DND-41 (cell line): ENCODE data around the gene MED25.

ENCODE experiments used
- ATAC-seq: fragments of 200-7000 bp; cut with Tn5 transposase; 3 replicates; pipeline ENCODE4 v1.9.1; 2021; ENCODE audit warnings: low read depth; ENCODE audit not compliant: insufficient read depth
- DNase-seq: peaks from one replicate; pipeline ENCODE4 v3.0.0-alpha.2; 2020
- H2AFZ ChIP-seq: 2 replicates; pipeline ENCODE4 v1.6.0; 2012; ENCODE audit warnings: low read depth, low read length
- H3K27ac ChIP-seq: 2 replicates; pipeline ENCODE4 v1.5.1; 2012; ENCODE audit warnings: low read length, inconsistent platforms
- H3K27me3 ChIP-seq: fragments of 200-600 bp; sonication (generic); 2 replicates; pipeline ENCODE4 v1.6.0; 2012; ENCODE audit warnings: low read length, mild to moderate bottlenecking, inconsistent platforms; ENCODE audit not compliant: insufficient read depth, poor library complexity
- H3K36me3 ChIP-seq: 2 replicates; pipeline ENCODE4 v1.5.1; 2012; ENCODE audit warnings: low read length, inconsistent platforms; ENCODE audit not compliant: insufficient read depth
- H3K4me1 ChIP-seq: 2 replicates; pipeline ENCODE4 v1.5.1; 2012; ENCODE audit warnings: mild to moderate bottlenecking, low read length; ENCODE audit not compliant: insufficient read depth
- H3K4me2 ChIP-seq: 2 replicates; pipeline ENCODE4 v1.6.0; 2012; ENCODE audit warnings: mild to moderate bottlenecking, moderate library complexity, low read length, inconsistent platforms; ENCODE audit not compliant: insufficient read depth
- H3K4me3 ChIP-seq, 2 experiments: fragments of 200-600 bp in 1 of 2; shearing (Covaris generic) in 1 of 2; 2 replicates each; pipeline ENCODE4 v1.5.1; 2012 to 2016; ENCODE audit warnings: inconsistent platforms in 2 of 2, low read length in 2 of 2, mild to moderate bottlenecking in 2 of 2, low read depth in 1 of 2, moderate library complexity in 1 of 2
- H3K79me2 ChIP-seq: 2 replicates; pipeline ENCODE4 v1.6.0; 2012; ENCODE audit warnings: low read length, inconsistent platforms; ENCODE audit not compliant: insufficient read depth
- H3K9ac ChIP-seq: 2 replicates; pipeline ENCODE4 v1.6.0; 2012; ENCODE audit warnings: low read depth, mild to moderate bottlenecking, inconsistent platforms, low read length, moderate library complexity
- H3K9me3 ChIP-seq: 2 replicates; pipeline ENCODE4 v1.5.1; 2012; ENCODE audit warnings: low read length, moderate library complexity, mild to moderate bottlenecking, inconsistent platforms; ENCODE audit not compliant: insufficient read depth, severe bottlenecking
- H4K20me1 ChIP-seq: 2 replicates; pipeline ENCODE4 v1.6.0; 2012; ENCODE audit warnings: low read length; ENCODE audit not compliant: insufficient read depth
- CTCF ChIP-seq: IDR thresholded peaks from 2 replicates; pipeline ENCODE4 v1.5.1; 2012; ENCODE audit warnings: borderline replicate concordance, low read length, moderate library complexity, mild to moderate bottlenecking; ENCODE audit not compliant: poor library complexity, severe bottlenecking; ENCODE audit errors: extremely low read depth
- EZH2 ChIP-seq: IDR thresholded peaks from 3 replicates; pipeline ENCODE4 v1.6.1; 2012; ENCODE audit warnings: borderline replicate concordance, low read depth, mild to moderate bottlenecking, moderate library complexity, low read length, inconsistent platforms; ENCODE audit not compliant: severe bottlenecking

The MED25 gene

GRCh38 chr19:49811328-49811727 is 6.8 kb upstream of the MED25 start:
- TF ChIP-seq CTCF (no peak), EZH2 (no peak)
- Histone ChIP-seq H3K27ac (peak overlapping the region; percentile 7; the same call in 1 of the 2 replicates), H3K36me3 (peaks cover 32% of the 10 kb centered on the region), H3K9me3 (no peaks in the 10 kb centered on the region), H3K27me3 (no peaks in the 10 kb centered on the region), H4K20me1 (no peaks in the 10 kb centered on the region), H3K4me3 (no peak overlapping the region), H3K79me2 (peaks cover 12% of the 10 kb centered on the region), H3K9ac (no peak overlapping the region), H2AFZ (no peak overlapping the region), H3K4me2 (no peak overlapping the region), H3K4me1 (peaks cover 24% of the 10 kb centered on the region)
- DNase-seq (no peak), ATAC-seq (no peak)

GRCh38 chr19:49812452-49812996 is 5.6 kb upstream of the MED25 start:
- Histone ChIP-seq H3K36me3 (peaks cover 21% of the 10 kb centered on the region), H3K79me2 (peaks cover 12% of the 10 kb centered on the region), H3K4me3 (peak overlapping the region; percentile 34 to 68), H3K4me2 (peak overlapping the region; percentile 70), H3K9ac (peak overlapping the region; percentile 69), H3K27me3 (no peaks in the 10 kb centered on the region), H4K20me1 (no peaks in the 10 kb centered on the region), H2AFZ (peak overlapping the region; percentile 82), H3K9me3 (no peaks in the 10 kb centered on the region), H3K4me1 (peaks cover 33% of the 10 kb centered on the region), H3K27ac (peak overlapping the region; percentile 89)
- DNase-seq: no peak
- TF ChIP-seq EZH2: no peak
- TF ChIP-seq CTCF: no peak
- no peak for ATAC-seq

GRCh38 chr19:49812997-49813861 is 4.9 kb upstream of the MED25 start, which contains the start of gene FUZ:
Gene FUZ (minus strand): TSS chr19:49813292. CDS start chr19:49813106, 186 bp downstream.
- peak within 1 kb of the TSS; percentile 89 for H3K27ac ChIP-seq
- H4K20me1 ChIP-seq: no peaks in the 10 kb centered on the region
- H3K4me3 ChIP-seq: peak within 1 kb of the TSS; percentile 34 to 68
- DNase-seq: peak; percentile 97
- no peaks in the 10 kb centered on the region for H3K27me3 ChIP-seq
- peak within 1 kb of the TSS; percentile 70 for H3K4me2 ChIP-seq
- no peaks in the 10 kb centered on the region for H3K9me3 ChIP-seq
- H3K9ac ChIP-seq: peak within 1 kb of the TSS; percentile 69
- peaks cover 14% of the 10 kb centered on the region for H3K79me2 ChIP-seq
- TF ChIP-seq CTCF (peak; percentile 44), EZH2 (no peak)
- H3K4me1 ChIP-seq: peaks cover 33% of the 10 kb centered on the region
- H3K36me3 ChIP-seq: peaks cover 14% of the 10 kb centered on the region
- peak within 1 kb of the TSS; percentile 82 for H2AFZ ChIP-seq
- peak; percentile 77 for ATAC-seq
